MM.1S (cell line): ENCODE results near the gene ATXN10.

Experiments
- DNase-seq: peaks from one replicate; pipeline ENCODE4 v3.0.0-alpha.2; 2015
- H2AFZ ChIP-seq: fragments of 300-600 bp; sonication (generic); 2 replicates; pipeline ENCODE4 v1.6.0; 2016; ENCODE audit warnings: antibody characterized with exemption, low read length
- H3F3A ChIP-seq: fragments of 300-600 bp; sonication (generic); 2 replicates; pipeline ENCODE4 v1.6.1; 2016; ENCODE audit warnings: mild to moderate bottlenecking, antibody characterized with exemption, low read length, moderate library complexity, mixed read lengths; ENCODE audit not compliant: insufficient read depth
- H3K27ac ChIP-seq: fragments of 300-600 bp; sonication (generic); 2 replicates; pipeline ENCODE4 v1.5.1; 2016; ENCODE audit warnings: mild to moderate bottlenecking, low read length
- H3K27me3 ChIP-seq: fragments of 300-600 bp; sonication (generic); replicated peaks from 2 replicates; pipeline ENCODE4 v1.6.0; 2016; ENCODE audit warnings: low read length; ENCODE audit not compliant: insufficient read depth
- H3K36me3 ChIP-seq: fragments of 300-600 bp; sonication (generic); replicated peaks from 2 replicates; pipeline ENCODE4 v1.6.1; 2016; ENCODE audit warnings: mild to moderate bottlenecking, low read length, mixed read lengths; ENCODE audit not compliant: insufficient read depth
- H3K4me1 ChIP-seq: fragments of 300-600 bp; sonication (generic); 2 replicates; pipeline ENCODE4 v1.6.1; 2016; ENCODE audit warnings: low read length, mixed read lengths
- H3K4me2 ChIP-seq: fragments of 300-600 bp; sonication (generic); 2 replicates; pipeline ENCODE4 v1.6.0; 2016; ENCODE audit warnings: low read depth, low read length
- H3K4me3 ChIP-seq: fragments of 300-600 bp; sonication (generic); 2 replicates; pipeline ENCODE4 v1.5.1; 2016; ENCODE audit warnings: low read length, mixed read lengths
- H3K79me2 ChIP-seq: fragments of 300-600 bp; sonication (generic); 2 replicates; pipeline ENCODE4 v1.6.1; 2016; ENCODE audit warnings: mixed run types, low read length, mixed read lengths
- H3K9ac ChIP-seq: fragments of 300-600 bp; sonication (generic); 2 replicates; pipeline ENCODE4 v1.6.1; 2016; ENCODE audit warnings: low read length, mixed read lengths
- H3K9me2 ChIP-seq: fragments of 300-600 bp; sonication (generic); replicated peaks from 2 replicates; pipeline ENCODE4 v1.6.1; 2016; ENCODE audit warnings: mild to moderate bottlenecking, low read length, mixed read lengths; ENCODE audit not compliant: insufficient read depth
- H3K9me3 ChIP-seq: fragments of 300-600 bp; sonication (generic); replicated peaks from 2 replicates; pipeline ENCODE4 v1.6.1; 2016; ENCODE audit warnings: mild to moderate bottlenecking, low read length, mixed read lengths; ENCODE audit not compliant: insufficient read depth
- H4K20me1 ChIP-seq: fragments of 300-600 bp; sonication (generic); 2 replicates; pipeline ENCODE4 v1.6.1; 2016; ENCODE audit warnings: mild to moderate bottlenecking, low read length, moderate library complexity, mixed read lengths; ENCODE audit not compliant: insufficient read depth
- CTCF ChIP-seq: fragments of 300-600 bp; sonication (generic); IDR thresholded peaks from 2 replicates; pipeline ENCODE4 v1.5.1; 2016; ENCODE audit warnings: antibody characterized with exemption, low read length, mixed read lengths
- EZH2 ChIP-seq: fragments of 300-600 bp; sonication (generic); optimal IDR thresholded peaks from 2 replicates; pipeline ENCODE3; 2017; ENCODE audit warnings: low read depth, mild to moderate bottlenecking, antibody characterized with exemption, low read length, mixed read lengths
- EZH2phosphoT487 ChIP-seq: fragments of 300-600 bp; sonication (generic); IDR thresholded peaks from 2 replicates; pipeline ENCODE4 v1.6.1; 2018; ENCODE audit warnings: antibody characterized with exemption, low read length

ATXN10 gene

GRCh38 chr22:45632791-45633515, 38.7 kb upstream of the ATXN10 start:
- DNase-seq: no peak
- no peak overlapping the region for H3K4me2 ChIP-seq
- H3F3A ChIP-seq: no peaks in the 10 kb centered on the region
- H3K9ac ChIP-seq: no peak overlapping the region
- TF ChIP-seq CTCF (no peak), EZH2 (no peak), EZH2phosphoT487 (no peak)
- H4K20me1 ChIP-seq: no peaks in the 10 kb centered on the region
- H3K4me3 ChIP-seq: no peak overlapping the region
- H3K27ac ChIP-seq: no peak overlapping the region
- H3K4me1 ChIP-seq: no peaks in the 10 kb centered on the region
- no peaks in the 10 kb centered on the region for H3K9me3 ChIP-seq
- no peaks in the 10 kb centered on the region for H3K9me2 ChIP-seq
- peaks cover 95% of the 10 kb centered on the region for H3K27me3 ChIP-seq
- H2AFZ ChIP-seq: no peak overlapping the region
- no peaks in the 10 kb centered on the region for H3K36me3 ChIP-seq
- H3K79me2 ChIP-seq: no peaks in the 10 kb centered on the region

- H3K36me3 ChIP-seq: no peaks in the 10 kb centered on the region
- no peaks in the 10 kb centered on the region for H3K4me1 ChIP-seq
- H3F3A ChIP-seq: no peaks in the 10 kb centered on the region
- no peak overlapping the region for H3K4me2 ChIP-seq
- H2AFZ ChIP-seq: no peak overlapping the region
- H3K9me3 ChIP-seq: no peaks in the 10 kb centered on the region
- DNase-seq: no peak
- no peaks in the 10 kb centered on the region for H3K79me2 ChIP-seq
- H3K27me3 ChIP-seq: peaks cover 98% of the 10 kb centered on the region
- H3K27ac ChIP-seq: no peak overlapping the region
- no peak for TF ChIP-seq EZH2
- TF ChIP-seq CTCF: no peak
- no peak for TF ChIP-seq EZH2phosphoT487
- H4K20me1 ChIP-seq: no peaks in the 10 kb centered on the region
- H3K9ac ChIP-seq: no peak overlapping the region
- H3K9me2 ChIP-seq: no peaks in the 10 kb centered on the region
- H3K4me3 ChIP-seq: no peak overlapping the region
These were observed 35.0 kb upstream of the ATXN10 start for GRCh38 chr22:45636683-45637082.

- H3K27me3 ChIP-seq: peaks cover 98% of the 10 kb centered on the region
- TF ChIP-seq EZH2phosphoT487: no peak
- no peak for TF ChIP-seq CTCF
- no peak for TF ChIP-seq EZH2
- H3F3A ChIP-seq: no peaks in the 10 kb centered on the region
- no peaks in the 10 kb centered on the region for H3K79me2 ChIP-seq
- no peak overlapping the region for H3K4me2 ChIP-seq
- DNase-seq: no peak
- H2AFZ ChIP-seq: no peak overlapping the region
- no peak overlapping the region for H3K4me3 ChIP-seq
- no peak overlapping the region for H3K9ac ChIP-seq
- H3K9me3 ChIP-seq: no peaks in the 10 kb centered on the region
- no peaks in the 10 kb centered on the region for H4K20me1 ChIP-seq
- no peak overlapping the region for H3K27ac ChIP-seq
- no peaks in the 10 kb centered on the region for H3K36me3 ChIP-seq
- H3K4me1 ChIP-seq: no peaks in the 10 kb centered on the region
- no peaks in the 10 kb centered on the region for H3K9me2 ChIP-seq
These were observed 33.4 kb upstream of the ATXN10 start for GRCh38 chr22:45638197-45638596.
